Panc1 (cell line): Measurements from ENCODE around the gene GNPNAT1. TPM values are rescaled to one million over a fixed set of nuclear protein-coding genes. Genes with fewer than 3 reads are reported as not detected.

Experiments used
- ATAC-seq: fragments of 200-7000 bp; cut with Tn5 transposase; 2 replicates; pipeline ENCODE4 v1.9.1; 2020; ENCODE audit warnings: mild to moderate bottlenecking, moderate library complexity
- BruUV-seq: library from RNA; stranded (reverse); fragments of 400-500 nt; replicated peaks from 2 replicates; lab custom pipeline; 2021; lab: Mats Ljungman, UMichigan
- CTCF ChIA-PET: fragments of 300-600 bp; sonication (Branson Sonifier 250); formaldehyde crosslinking; loops from one replicate; lab custom pipeline; 2022; ENCODE audit warnings: antibody characterized with exemption; lab: Charles Lee
- POLR2A ChIA-PET: fragments of 300-600 bp; sonication (Branson Sonifier 250); formaldehyde crosslinking; loops from one replicate; lab custom pipeline; 2022; ENCODE audit warnings: antibody characterized with exemption; lab: Charles Lee
- DNase-seq: peaks from one replicate; pipeline ENCODE4 v3.0.0-alpha.2; 2010; ENCODE audit warnings: low read depth, low spot score
- H3K27ac ChIP-seq: 2 replicates; pipeline ENCODE4 v1.5.1; 2011; ENCODE audit warnings: mild to moderate bottlenecking, low read length, inconsistent platforms
- H3K27me3 ChIP-seq: fragments of 200-500 bp; sonication (Bioruptor generic); 2 replicates; pipeline ENCODE4 v1.6.0; 2014; ENCODE audit warnings: low read length, inconsistent platforms; ENCODE audit not compliant: control insufficient read depth, insufficient read depth
- H3K36me3 ChIP-seq: fragments of 200-500 bp; sonication (Bioruptor generic); 2 replicates; pipeline ENCODE4 v1.5.1; 2014; ENCODE audit warnings: inconsistent platforms, mild to moderate bottlenecking, low read length, moderate library complexity; ENCODE audit not compliant: control insufficient read depth, insufficient read depth
- H3K4me1 ChIP-seq: 2 replicates; pipeline ENCODE4 v1.5.1; 2011; ENCODE audit warnings: inconsistent platforms, mild to moderate bottlenecking, low read length, moderate library complexity; ENCODE audit not compliant: control insufficient read depth, insufficient read depth
- H3K4me3 ChIP-seq, 2 experiments: 2 replicates each; pipeline ENCODE4 v1.5.1; 2011 to 2012; ENCODE audit warnings: low read depth in 2 of 2, low read length in 2 of 2, mild to moderate bottlenecking in 2 of 2, inconsistent platforms in 1 of 2, moderate library complexity in 1 of 2
- H3K9me3 ChIP-seq: fragments of 200-500 bp; sonication (Bioruptor generic); 2 replicates; pipeline ENCODE4 v1.5.1; 2014; ENCODE audit warnings: low read depth, mild to moderate bottlenecking, inconsistent platforms, low read length, moderate library complexity; ENCODE audit not compliant: control insufficient read depth, insufficient read depth
- CTCF ChIP-seq: fragments of 450-650 bp; IDR thresholded peaks from 2 replicates; pipeline ENCODE4 v1.5.1; 2017; ENCODE audit warnings: mild to moderate bottlenecking
- POLR2AphosphoS5 ChIP-seq: IDR thresholded peaks from 2 replicates; pipeline ENCODE4 v1.6.1; 2012; ENCODE audit warnings: mild to moderate bottlenecking, low read depth, low read length, moderate library complexity
- REST ChIP-seq, 2 experiments: IDR thresholded peaks; 2 replicates each; pipeline ENCODE4 v1.6.1; 2011 to 2012; ENCODE audit warnings: low read depth in 2 of 2, control low read depth in 1 of 2, low read length in 1 of 2, mild to moderate bottlenecking in 1 of 2, moderate library complexity in 1 of 2; ENCODE audit not compliant: insufficient read depth in 1 of 2
- SIN3A ChIP-seq: IDR thresholded peaks from 2 replicates; pipeline ENCODE4 v1.6.1; 2012; ENCODE audit warnings: low read depth, mild to moderate bottlenecking, low read length, moderate library complexity, borderline replicate concordance; ENCODE audit not compliant: insufficient read depth
- TCF7L2 ChIP-seq: IDR thresholded peaks from 2 replicates; pipeline ENCODE4 v1.6.1; 2011; ENCODE audit warnings: mild to moderate bottlenecking, low read depth, low read length, inconsistent platforms
- in situ Hi-C: cut with HindIII; loops from 2 replicates; pipeline ENCODE4 v1.10.0; 2016; ENCODE audit warnings: low sequenced_read_pairs, low pct_unique_long_range_greater_than_20kb
- intact Hi-C: fragments of 100-400 bp; cut with micrococcal nuclease; formaldehyde crosslinking; loops from one replicate; pipeline ENCODE4 v1.10.0; 2022; ENCODE audit not compliant: unreplicated experiment
- total RNA-seq: library from RNA; stranded (reverse); gene quantifications from one replicate; pipeline ENCODE4 v1.2.1, GENCODE V29; 2021; ENCODE audit not compliant: unreplicated experiment

The GNPNAT1 gene
- total RNA-seq, 1 experiment from 2014 or later: 22.2 TPM

DNA sequence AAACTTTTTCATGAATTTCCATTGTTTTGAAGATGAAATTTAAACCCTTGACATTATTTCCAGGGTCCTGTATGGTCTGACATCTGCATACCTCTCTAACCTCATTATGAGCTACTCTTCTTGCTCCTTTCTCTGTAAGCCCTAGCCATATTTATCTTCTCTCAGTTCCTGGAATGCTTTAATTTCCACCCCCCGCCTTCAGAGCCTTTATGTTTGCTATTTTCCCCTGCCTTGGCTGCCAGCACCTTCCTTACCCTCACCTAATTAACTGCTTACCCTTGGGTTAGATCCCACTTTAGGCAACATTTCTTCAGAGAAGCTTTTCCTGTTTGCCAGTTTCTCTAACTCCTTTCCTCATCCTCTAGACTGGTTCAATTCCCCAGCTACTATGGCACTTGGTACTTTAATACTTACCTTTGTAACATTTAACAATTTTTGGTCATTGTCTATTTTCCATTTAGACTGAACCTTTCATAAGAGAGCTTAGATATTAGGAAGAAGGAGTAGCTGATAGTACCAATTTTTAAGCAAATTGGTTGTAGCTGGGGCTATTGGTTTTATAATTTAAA, 55.4 kb downstream of the GNPNAT1 start:
- in situ Hi-C loops: no loop called here
- H3K4me3 ChIP-seq: no peak overlapping the region
- H3K9me3 ChIP-seq: no peaks in the 10 kb centered on the region
- no peak for DNase-seq
- BruUV-seq: no TSS peak
- intact Hi-C loops: no loop called here
- no peak for TF ChIP-seq POLR2AphosphoS5
- no peak for TF ChIP-seq TCF7L2
- TF ChIP-seq CTCF: no peak
- TF ChIP-seq REST (IDR thresholded peaks at IDR 0.05; ENCODE audit: insufficient read depth in 1 of 2, low read depth in 2 of 2, low read length in 1 of 2): no peak
- no peak for TF ChIP-seq SIN3A
- POLR2A ChIA-PET: no interaction called here
- CTCF ChIA-PET: interaction anchor here (0.7 kb wide), 1 partner anchor 8 kb away, joined by 3 read pairs; no protein-coding TSS in a partner anchor
- H3K4me1 ChIP-seq: no peaks in the 10 kb centered on the region
- no peak overlapping the region for H3K27ac ChIP-seq
- no peaks in the 10 kb centered on the region for H3K36me3 ChIP-seq
- ATAC-seq: no peak
- H3K27me3 ChIP-seq: no peaks in the 10 kb centered on the region

GRCh38 chr14:52733824-52734223, 57.6 kb downstream of the GNPNAT1 start:
- in situ Hi-C loops (no loop called here), intact Hi-C loops (no loop called here)
- no peaks in the 10 kb centered on the region for H3K27me3 ChIP-seq
- no peak for ATAC-seq
- ChIA-PET POLR2A (no interaction called here), CTCF (no interaction called here)
- TF ChIP-seq SIN3A (no peak), TCF7L2 (no peak), POLR2AphosphoS5 (no peak), REST (IDR thresholded peaks at IDR 0.05; ENCODE audit: insufficient read depth in 1 of 2, low read depth in 2 of 2, low read length in 1 of 2) (no peak)
- no peaks in the 10 kb centered on the region for H3K4me1 ChIP-seq
- peaks cover 6% of the 10 kb centered on the region; the same call in 1 of the 2 replicates for H3K36me3 ChIP-seq
- H3K27ac ChIP-seq: no peak overlapping the region
- no peak for DNase-seq
- BruUV-seq: no TSS peak
- H3K4me3 ChIP-seq: no peak overlapping the region
- no peaks in the 10 kb centered on the region for H3K9me3 ChIP-seq
